GM12878 (cell line): Measurements from ENCODE around the gene XPO5.

Experiments used
- CBFB ChIP-seq: IDR thresholded peaks from 2 replicates; pipeline ENCODE4 v1.6.1; 2016; ENCODE audit warnings: antibody characterized with exemption, low read depth
- CHD2 ChIP-seq: IDR thresholded peaks from 2 replicates; pipeline ENCODE4 v1.6.1; 2011; ENCODE audit warnings: low read depth, low read length, improper control_type of control experiment, borderline replicate concordance
- CTCF ChIP-seq, 3 experiments: IDR thresholded peaks in 2 of 3; conservative IDR thresholded peaks in 1 of 3; 2 replicates each; pipeline ENCODE4 v1.5.1; 2011; ENCODE audit warnings: low read depth in 3 of 3, low read length in 3 of 3, mild to moderate bottlenecking in 3 of 3, control low read depth in 2 of 3, moderate library complexity in 2 of 3, inconsistent platforms in 1 of 3, mixed read lengths in 1 of 3; ENCODE audit not compliant: control insufficient read depth in 2 of 3, insufficient read depth in 1 of 3; ENCODE audit errors: extremely low read depth in 1 of 3
- DPF2 ChIP-seq: fragments of 450-650 bp; IDR thresholded peaks from 2 replicates; pipeline ENCODE4 v1.6.1; 2017; ENCODE audit warnings: mild to moderate bottlenecking
- EP300 ChIP-seq, 2 experiments: fragments of 150-350 bp in 1 of 2; IDR thresholded peaks; 2 replicates each; pipeline ENCODE4 v1.6.1; 2011 to 2012; ENCODE audit warnings: low read depth in 2 of 2, low read length in 2 of 2, borderline replicate concordance in 1 of 2, improper control_type of control experiment in 1 of 2, inconsistent platforms in 1 of 2; ENCODE audit not compliant: control insufficient read depth in 1 of 2
- EZH2 ChIP-seq: IDR thresholded peaks from 2 replicates; pipeline ENCODE4 v1.6.1; 2012; ENCODE audit warnings: low read depth, mild to moderate bottlenecking, control low read depth, inconsistent platforms, low read length, borderline replicate concordance; ENCODE audit not compliant: control insufficient read depth
- HCFC1 ChIP-seq: fragments of 150-350 bp; IDR thresholded peaks from 2 replicates; pipeline ENCODE4 v1.6.1; 2014; ENCODE audit warnings: low read length
- NFIC ChIP-seq: IDR thresholded peaks from 2 replicates; pipeline ENCODE4 v1.6.1; 2012; ENCODE audit warnings: low read depth, mild to moderate bottlenecking, inconsistent platforms, low read length, moderate library complexity
- POLR2AphosphoS5 ChIP-seq: IDR thresholded peaks from 2 replicates; pipeline ENCODE4 v1.6.1; 2011; ENCODE audit warnings: mild to moderate bottlenecking, low read length, inconsistent platforms
- ZZZ3 ChIP-seq: IDR thresholded peaks from 2 replicates; pipeline ENCODE4 v1.6.1; 2011; ENCODE audit warnings: low read depth; ENCODE audit not compliant: control insufficient read depth, insufficient read length
- TF ChIP-seq, protein P1 (sequence below): fragments of 450-650 bp; IDR thresholded peaks from 2 replicates; pipeline ENCODE4 v1.6.1; 2016; ENCODE audit warnings: mild to moderate bottlenecking
- TF ChIP-seq, protein P2 (sequence below): IDR thresholded peaks from 2 replicates; pipeline ENCODE4 v1.6.1; 2011; ENCODE audit warnings: low read depth, low read length, improper control_type of control experiment, borderline replicate concordance

DNA sequence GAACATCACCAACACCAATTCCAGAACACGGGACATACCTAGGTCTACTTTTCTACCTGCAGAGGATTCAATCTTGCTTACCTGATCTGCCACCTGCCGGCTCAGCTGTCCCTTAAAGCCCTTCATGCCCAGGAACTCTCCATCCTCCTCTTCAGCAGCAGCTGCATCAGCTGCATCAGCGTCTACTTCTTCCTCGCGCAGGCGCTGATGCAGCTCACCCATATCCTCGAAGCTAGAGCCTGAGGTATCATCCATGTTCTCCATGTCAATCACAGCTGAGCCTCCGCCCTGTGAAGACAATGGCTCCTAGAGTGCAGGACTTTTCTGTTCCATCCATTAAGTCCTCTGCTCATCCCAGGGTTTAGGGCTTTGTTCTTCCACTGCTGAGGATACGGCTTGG lies 60.0 kb downstream of the XPO5 start:
- TF ChIP-seq NFIC (no peak), EP300 (IDR thresholded peaks at IDR 0.05; ENCODE audit: borderline replicate concordance in 1 of 2, control insufficient read depth in 1 of 2, low read depth in 2 of 2, low read length in 2 of 2) (no peak), CHD2 (no peak), CTCF (IDR thresholded peaks at IDR 0.05 in 2 of 3, conservative IDR thresholded peaks at IDR 0.05 in 1 of 3; ENCODE audit: control insufficient read depth in 2 of 3, extremely low read depth in 1 of 3, insufficient read depth in 1 of 3, low read depth in 3 of 3, low read length in 3 of 3) (no peak), ZZZ3 (no peak), CBFB (no peak), POLR2AphosphoS5 (no peak), DPF2 (no peak), HCFC1 (no peak), EZH2 (no peak)
- TF ChIP-seq, protein P1, sequence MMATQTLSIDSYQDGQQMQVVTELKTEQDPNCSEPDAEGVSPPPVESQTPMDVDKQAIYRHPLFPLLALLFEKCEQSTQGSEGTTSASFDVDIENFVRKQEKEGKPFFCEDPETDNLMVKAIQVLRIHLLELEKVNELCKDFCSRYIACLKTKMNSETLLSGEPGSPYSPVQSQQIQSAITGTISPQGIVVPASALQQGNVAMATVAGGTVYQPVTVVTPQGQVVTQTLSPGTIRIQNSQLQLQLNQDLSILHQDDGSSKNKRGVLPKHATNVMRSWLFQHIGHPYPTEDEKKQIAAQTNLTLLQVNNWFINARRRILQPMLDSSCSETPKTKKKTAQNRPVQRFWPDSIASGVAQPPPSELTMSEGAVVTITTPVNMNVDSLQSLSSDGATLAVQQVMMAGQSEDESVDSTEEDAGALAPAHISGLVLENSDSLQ = peak; percentile 73
- TF ChIP-seq, protein P2, sequence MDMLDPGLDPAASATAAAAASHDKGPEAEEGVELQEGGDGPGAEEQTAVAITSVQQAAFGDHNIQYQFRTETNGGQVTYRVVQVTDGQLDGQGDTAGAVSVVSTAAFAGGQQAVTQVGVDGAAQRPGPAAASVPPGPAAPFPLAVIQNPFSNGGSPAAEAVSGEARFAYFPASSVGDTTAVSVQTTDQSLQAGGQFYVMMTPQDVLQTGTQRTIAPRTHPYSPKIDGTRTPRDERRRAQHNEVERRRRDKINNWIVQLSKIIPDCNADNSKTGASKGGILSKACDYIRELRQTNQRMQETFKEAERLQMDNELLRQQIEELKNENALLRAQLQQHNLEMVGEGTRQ = no peak
